Epithelial cell of esophagus (primary cell): ENCODE data around the gene CAPZB.
A peak's percentile ranks its signal among the peaks of the same experiment; 100 is the strongest.

Source experiments
- DNase-seq: peaks from one replicate; pipeline ENCODE4 v3.0.0; 2010; ENCODE audit warnings: low read depth
- H3K4me3 ChIP-seq: 2 replicates; pipeline ENCODE4 v1.5.1; 2011; ENCODE audit warnings: mild to moderate bottlenecking, low read length, control low read depth
- CTCF ChIP-seq: IDR thresholded peaks from 2 replicates; pipeline ENCODE4 v1.5.1; 2011; ENCODE audit warnings: low read depth, mild to moderate bottlenecking, low read length, control low read depth, inconsistent platforms; ENCODE audit not compliant: insufficient read depth; ENCODE audit errors: missing control alignments

CAPZB gene

GRCh38 chr1:19395678-19396192 lies 89.6 kb downstream of the CAPZB start:
- no peak overlapping the region for H3K4me3 ChIP-seq
- no peak for TF ChIP-seq CTCF
- peak; percentile 77 for DNase-seq

GRCh38 chr1:19393046-19393445 lies 92.3 kb downstream of the CAPZB start:
- no peak for TF ChIP-seq CTCF
- H3K4me3 ChIP-seq = no peak overlapping the region
- no peak for DNase-seq

GRCh38 chr1:19392221-19392620 lies 93.1 kb downstream of the CAPZB start:
- no peak for DNase-seq
- TF ChIP-seq CTCF = no peak
- no peak overlapping the region for H3K4me3 ChIP-seq

GRCh38 chr1:19391596-19391981 lies 93.8 kb downstream of the CAPZB start:
- TF ChIP-seq CTCF = no peak
- no peak overlapping the region for H3K4me3 ChIP-seq
- DNase-seq = no peak

GRCh38 chr1:19390901-19391595 lies 94.3 kb downstream of the CAPZB start:
- DNase-seq = peak; percentile 44
- H3K4me3 ChIP-seq = no peak overlapping the region
- peak; percentile 85 for TF ChIP-seq CTCF

- no peak for DNase-seq
- no peak overlapping the region for H3K4me3 ChIP-seq
- no peak for TF ChIP-seq CTCF
Measured at GRCh38 chr1:19390166-19390850, 95.0 kb downstream of the CAPZB start.

GRCh38 chr1:19388980-19389379 lies 96.4 kb downstream of the CAPZB start:
- H3K4me3 ChIP-seq = no peak overlapping the region
- DNase-seq = no peak
- TF ChIP-seq CTCF = no peak
